Ascending aorta (tissue), 2 donors: ENCODE results near the gene BRAF. TPM values are rescaled to one million over a fixed set of nuclear protein-coding genes. Genes with fewer than 3 reads are reported as not detected.
"Not testable (repeated sequence)": the region's sequence is repeated elsewhere in the genome, so short reads cannot be mapped to it uniquely, and the experiment has no call there.

Experiments used
- DNase-seq, 2 donors: peaks; one replicate each; pipeline ENCODE4 v3.0.0-alpha.2; 2019; ENCODE audit warnings: low spot score in 2 of 2
- H3K27ac ChIP-seq, 2 donors: fragments of 200-600 bp; sonication (generic); one replicate each; pipeline ENCODE4 v1.5.1; 2016 to 2017; ENCODE audit warnings: mild to moderate bottlenecking in 1 of 2
- H3K27me3 ChIP-seq: fragments of 200-600 bp; sonication (generic); one replicate; pipeline ENCODE4 v1.5.1; 2017
- H3K36me3 ChIP-seq, 2 donors: fragments of 200-600 bp; sonication (generic); one replicate each; pipeline ENCODE4 v1.5.1; 2016
- H3K4me1 ChIP-seq, 2 donors: fragments of 200-600 bp; sonication (generic); one replicate each; pipeline ENCODE4 v1.5.1; 2016 to 2017; ENCODE audit warnings: mild to moderate bottlenecking in 1 of 2
- H3K4me3 ChIP-seq, 2 donors: fragments of 200-600 bp; sonication (generic); one replicate each; pipeline ENCODE4 v1.5.1; 2016 to 2017; ENCODE audit warnings: mild to moderate bottlenecking in 1 of 2
- H3K9me3 ChIP-seq, 2 donors: fragments of 200-600 bp; sonication (generic); one replicate each; pipeline ENCODE4 v1.5.1; 2016
- CTCF ChIP-seq, 3 experiments: fragments of 200-600 bp in 2 of 3; fragments of 450-650 bp in 1 of 3; sonication (generic) in 2 of 3; IDR thresholded peaks; one replicate each; pipeline ENCODE4 v1.5.1; 2016 to 2019; ENCODE audit warnings: antibody characterized with exemption in 3 of 3, mild to moderate bottlenecking in 1 of 3, moderate library complexity in 1 of 3
- intact Hi-C: fragments of 100-400 bp; cut with DNase I; formaldehyde crosslinking; loops from one replicate; pipeline ENCODE4 v1.15.1; 2023
- total RNA-seq: library from RNA; depleted of rRNA; stranded (reverse); fragments of >200 nt; gene quantifications from one replicate; pipeline ENCODE4 v1.1.0, GENCODE V29; 2016

BRAF gene
- total RNA-seq, 1 donor from 2014 or later: 14.2 TPM

GRCh38 chr7:140774371-140774770 lies 150.4 kb downstream of the BRAF start:
- no peak overlapping the region for H3K27ac ChIP-seq
- no peak for DNase-seq
- intact Hi-C loops: no loop called here
- peaks cover 19 to 48% of the 10 kb centered on the region in 2 donors for H3K36me3 ChIP-seq
- no peaks in the 10 kb centered on the region for H3K27me3 ChIP-seq
- no peaks in the 10 kb centered on the region for H3K9me3 ChIP-seq
- H3K4me1 ChIP-seq: no peaks in the 10 kb centered on the region
- H3K4me3 ChIP-seq: no peak overlapping the region
- TF ChIP-seq CTCF (IDR thresholded peaks at IDR 0.05): no peak

- no peaks in the 10 kb centered on the region for H3K4me1 ChIP-seq
- TF ChIP-seq CTCF (IDR thresholded peaks at IDR 0.05): no peak
- H3K27ac ChIP-seq: no peak overlapping the region
- H3K36me3 ChIP-seq: peaks cover 15 to 45% of the 10 kb centered on the region in 2 donors
- H3K9me3 ChIP-seq: no peaks in the 10 kb centered on the region
- no peaks in the 10 kb centered on the region for H3K27me3 ChIP-seq
- no peak for DNase-seq
- H3K4me3 ChIP-seq: no peak overlapping the region
- intact Hi-C loops: no loop called here
Measured at GRCh38 chr7:140773104-140773503, 151.6 kb downstream of the BRAF start.

- no peak for DNase-seq
- Histone ChIP-seq H3K4me3 (no peak overlapping the region), H3K9me3 (no peaks in the 10 kb centered on the region), H3K4me1 (no peaks in the 10 kb centered on the region), H3K27me3 (no peaks in the 10 kb centered on the region), H3K36me3 (peaks cover 15 to 36% of the 10 kb centered on the region in 2 donors), H3K27ac (no peak overlapping the region)
- no peak for TF ChIP-seq CTCF (IDR thresholded peaks at IDR 0.05)
- intact Hi-C loops: no loop called here
Measured at GRCh38 chr7:140771826-140772225, 152.9 kb downstream of the BRAF start.

GRCh38 chr7:140769852-140770251 lies 154.9 kb downstream of the BRAF start:
- Histone ChIP-seq H3K9me3 (no peaks in the 10 kb centered on the region), H3K4me1 (no peaks in the 10 kb centered on the region), H3K27ac (no peak overlapping the region), H3K4me3 (no peak overlapping the region), H3K36me3 (peaks cover 8 to 32% of the 10 kb centered on the region in 2 donors), H3K27me3 (no peaks in the 10 kb centered on the region)
- TF ChIP-seq CTCF (IDR thresholded peaks at IDR 0.05): no peak
- intact Hi-C loops: no loop called here
- DNase-seq: no peak

- no peak for DNase-seq
- TF ChIP-seq CTCF (IDR thresholded peaks at IDR 0.05): no peak
- H3K27ac ChIP-seq: no peak overlapping the region
- no peaks in the 10 kb centered on the region for H3K4me1 ChIP-seq
- H3K27me3 ChIP-seq: no peaks in the 10 kb centered on the region
- H3K36me3 ChIP-seq: peaks cover 8 to 24% of the 10 kb centered on the region in 2 donors
- H3K9me3 ChIP-seq: no peaks in the 10 kb centered on the region
- H3K4me3 ChIP-seq: no peak overlapping the region
- intact Hi-C loops: no loop called here
Measured at GRCh38 chr7:140767418-140767817, 157.3 kb downstream of the BRAF start.

GRCh38 chr7:140765441-140765840 lies 159.3 kb downstream of the BRAF start:
- H3K9me3 ChIP-seq, DNase-seq, H3K27me3 ChIP-seq, H3K4me1 ChIP-seq, intact Hi-C loops, H3K27ac ChIP-seq, H3K4me3 ChIP-seq: not testable (repeated sequence)
- H3K36me3 ChIP-seq: peaks cover 7 to 15% of the 10 kb centered on the region in 2 donors

GRCh38 chr7:140763166-140763565 lies 161.6 kb downstream of the BRAF start:
- H3K36me3 ChIP-seq, intact Hi-C loops, H3K27ac ChIP-seq, DNase-seq, H3K4me3 ChIP-seq, H3K9me3 ChIP-seq, H3K27me3 ChIP-seq, H3K4me1 ChIP-seq: not testable (repeated sequence)

GRCh38 chr7:140761375-140761774 lies 163.4 kb downstream of the BRAF start:
- H3K4me3 ChIP-seq, DNase-seq, H3K27ac ChIP-seq, H3K9me3 ChIP-seq, intact Hi-C loops, H3K36me3 ChIP-seq, H3K27me3 ChIP-seq, H3K4me1 ChIP-seq: not testable (repeated sequence)
